ENCODE data around the gene EVI5L. TPM values are rescaled to one million over a fixed set of nuclear protein-coding genes. Genes with fewer than 3 reads are reported as not detected.

Gene EVI5L
- total RNA-seq, 4 donors from 2014 or later = 8.3 to 15.5 (median 11.9) TPM

DNA sequence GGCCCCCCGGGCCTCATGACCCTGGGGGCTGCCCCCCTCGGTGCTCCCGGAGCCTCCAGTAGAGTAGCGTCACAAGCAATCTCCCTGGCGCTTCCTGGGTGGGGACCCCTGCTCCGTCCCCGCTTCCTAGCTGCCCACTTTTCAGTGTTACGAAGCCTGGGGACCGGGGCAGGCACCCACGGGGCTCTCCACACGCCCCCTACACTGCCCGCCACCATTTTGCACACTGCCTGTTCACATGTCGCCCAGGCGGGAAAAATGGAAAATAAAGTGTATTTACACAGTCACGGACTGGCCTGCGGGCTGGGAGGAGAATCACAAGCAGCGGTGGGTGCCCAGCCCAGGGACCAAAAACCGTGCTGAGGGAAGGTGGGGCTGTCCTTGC is 34.7 kb downstream of the EVI5L start:
- TF ChIP-seq POLR2A (IDR thresholded peaks at IDR 0.05) = no peak
- TF ChIP-seq, protein P1, sequence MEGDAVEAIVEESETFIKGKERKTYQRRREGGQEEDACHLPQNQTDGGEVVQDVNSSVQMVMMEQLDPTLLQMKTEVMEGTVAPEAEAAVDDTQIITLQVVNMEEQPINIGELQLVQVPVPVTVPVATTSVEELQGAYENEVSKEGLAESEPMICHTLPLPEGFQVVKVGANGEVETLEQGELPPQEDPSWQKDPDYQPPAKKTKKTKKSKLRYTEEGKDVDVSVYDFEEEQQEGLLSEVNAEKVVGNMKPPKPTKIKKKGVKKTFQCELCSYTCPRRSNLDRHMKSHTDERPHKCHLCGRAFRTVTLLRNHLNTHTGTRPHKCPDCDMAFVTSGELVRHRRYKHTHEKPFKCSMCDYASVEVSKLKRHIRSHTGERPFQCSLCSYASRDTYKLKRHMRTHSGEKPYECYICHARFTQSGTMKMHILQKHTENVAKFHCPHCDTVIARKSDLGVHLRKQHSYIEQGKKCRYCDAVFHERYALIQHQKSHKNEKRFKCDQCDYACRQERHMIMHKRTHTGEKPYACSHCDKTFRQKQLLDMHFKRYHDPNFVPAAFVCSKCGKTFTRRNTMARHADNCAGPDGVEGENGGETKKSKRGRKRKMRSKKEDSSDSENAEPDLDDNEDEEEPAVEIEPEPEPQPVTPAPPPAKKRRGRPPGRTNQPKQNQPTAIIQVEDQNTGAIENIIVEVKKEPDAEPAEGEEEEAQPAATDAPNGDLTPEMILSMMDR (IDR thresholded peaks at IDR 0.05) = no peak
- 56 to 60% methylated on average over 9 to 10 of the region's 18 CpGs for WGBS, 2 donors
- intact Hi-C loops (cut with DNase I) = no loop called here
- Histone ChIP-seq H3K27me3 (peaks cover 0 to 88% (median 0%) of the 10 kb centered on the region in 4 donors), H3K27ac (no peak overlapping the region), H3K9me3 (no peaks in the 10 kb centered on the region), H3K36me3 (peaks cover 0 to 14% (median 0%) of the 10 kb centered on the region in 3 donors), H3K4me3 (no peak overlapping the region), H3K4me1 (peaks cover 21 to 75% (median 29%) of the 10 kb centered on the region in 3 donors)
- DNase-seq = no peak

DNA sequence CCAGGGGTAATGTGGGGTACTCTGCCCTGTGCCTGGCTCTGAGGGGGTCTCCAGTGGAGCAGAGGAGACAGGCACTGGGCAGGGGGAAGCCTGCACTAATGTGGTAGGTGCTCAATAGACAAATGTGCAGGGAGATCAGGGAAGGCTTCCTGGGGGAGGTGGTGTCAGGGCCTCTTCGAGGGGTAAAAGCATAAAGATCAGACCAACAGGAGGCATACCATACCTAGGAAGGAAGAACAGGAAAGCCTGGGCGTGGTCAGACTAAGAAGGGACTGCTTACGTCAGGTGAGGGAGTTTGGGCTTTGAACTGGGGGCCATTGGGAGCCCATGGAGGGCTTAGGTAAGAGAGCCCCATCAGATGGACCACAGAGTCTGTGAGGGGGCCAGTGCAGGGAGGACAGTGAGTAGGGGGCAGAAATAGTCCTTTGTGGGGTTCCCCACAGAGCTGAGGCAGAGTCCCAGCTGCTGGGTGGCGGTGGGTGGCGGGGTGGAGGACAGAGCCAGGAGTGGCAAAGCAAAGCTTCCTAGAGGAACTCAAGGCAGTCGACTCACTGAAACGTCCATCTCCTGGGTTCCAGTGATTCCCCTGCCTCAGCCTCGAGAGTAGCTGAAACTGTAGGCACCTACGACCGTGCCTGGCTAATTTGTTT is 35.4 kb downstream of the EVI5L start:
- DNase-seq = no peak
- 40 to 41% methylated on average over 10 of the region's 10 CpGs for WGBS, 2 donors
- peaks cover 24 to 82% (median 33%) of the 10 kb centered on the region in 3 donors for H3K4me1 ChIP-seq
- intact Hi-C loops (cut with DNase I) = no loop called here
- peaks cover 0 to 7% (median 0%) of the 10 kb centered on the region in 3 donors for H3K36me3 ChIP-seq
- H3K9me3 ChIP-seq = no peaks in the 10 kb centered on the region
- no peak for TF ChIP-seq POLR2A (IDR thresholded peaks at IDR 0.05)
- no peak overlapping the region for H3K27ac ChIP-seq
- H3K27me3 ChIP-seq = peaks cover 0 to 81% (median 0%) of the 10 kb centered on the region in 4 donors
- no peak overlapping the region for H3K4me3 ChIP-seq

- peak overlapping the region in 1 of 4 donors; percentile 13 for H3K27ac ChIP-seq
- H3K4me3 ChIP-seq = no peak overlapping the region
- 27 to 36% methylated on average over 4 to 5 of the region's 12 CpGs for WGBS, 2 donors
- no peaks in the 10 kb centered on the region for H3K9me3 ChIP-seq
- intact Hi-C loops (cut with DNase I) = no loop called here
- H3K4me1 ChIP-seq = peaks cover 27 to 88% (median 39%) of the 10 kb centered on the region in 3 donors
- TF ChIP-seq, protein P1 (IDR thresholded peaks at IDR 0.05) = no peak
- H3K36me3 ChIP-seq = no peaks in the 10 kb centered on the region
- no peak for DNase-seq
- peaks cover 0 to 69% (median 0%) of the 10 kb centered on the region in 4 donors for H3K27me3 ChIP-seq
These were observed 36.5 kb downstream of the EVI5L start for GRCh38 chr19:7866399-7867091.

DNA sequence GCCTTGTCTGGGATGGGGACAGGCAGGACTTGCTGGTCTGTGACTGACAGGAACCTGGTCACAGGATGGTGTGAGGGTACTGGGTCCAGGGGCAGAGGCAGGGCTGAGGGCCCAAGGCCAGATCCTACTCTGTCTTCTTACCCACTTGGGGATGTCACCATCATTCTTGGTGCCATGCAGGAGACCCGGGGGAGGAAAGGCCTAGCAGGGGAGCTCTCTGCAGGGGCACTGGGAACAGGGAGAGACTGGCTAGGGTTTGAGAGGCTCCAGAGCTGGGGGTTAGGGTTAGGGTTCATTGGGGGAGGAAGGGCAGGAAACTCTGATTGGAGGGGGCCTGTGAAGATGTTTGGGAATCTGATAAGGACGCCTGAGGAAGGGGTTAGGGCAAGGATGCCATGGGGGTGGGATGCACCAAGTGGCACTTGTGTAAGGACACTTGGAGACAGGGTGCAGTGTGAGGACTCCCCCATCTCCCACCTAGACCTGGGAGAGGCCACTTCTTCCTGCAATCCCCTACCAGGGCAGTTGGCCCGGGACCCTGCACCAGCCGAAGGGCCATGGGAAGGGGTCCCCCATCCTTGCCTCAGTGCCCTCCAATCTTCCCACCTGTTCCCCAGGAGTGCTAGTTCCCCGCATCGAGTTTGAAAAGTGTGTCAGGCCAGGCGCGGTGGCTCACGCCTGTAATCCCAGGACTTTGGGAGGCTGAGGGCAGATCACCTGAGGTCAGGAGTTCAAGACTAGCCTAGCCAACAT is 37.2 kb downstream of the EVI5L start:
- Histone ChIP-seq H3K36me3 (no peaks in the 10 kb centered on the region), H3K27ac (no peak overlapping the region), H3K27me3 (peaks cover 0 to 67% (median 1%) of the 10 kb centered on the region in 4 donors), H3K4me1 (peaks cover 26 to 88% (median 38%) of the 10 kb centered on the region in 3 donors), H3K4me3 (no peak overlapping the region), H3K9me3 (no peaks in the 10 kb centered on the region)
- intact Hi-C loops (cut with DNase I) = no loop called here
- TF ChIP-seq POLR2A (IDR thresholded peaks at IDR 0.05) = no peak
- no peak for DNase-seq
- 69 to 91% methylated on average over 3 to 7 of the region's 9 CpGs for WGBS, 2 donors

- DNase-seq = no peak
- intact Hi-C loops (cut with DNase I) = no loop called here
- H3K4me3 ChIP-seq = peak overlapping the region; percentile 39 to 64 (median 52)
- peak overlapping the region; percentile 61 to 86 (median 82) for H3K27ac ChIP-seq
- whole genome bisulfite sequencing, 2 donors = 7 to 15% methylated on average over 3 to 16 of the region's 21 CpGs
- no peaks in the 10 kb centered on the region for H3K36me3 ChIP-seq
- peaks cover 25 to 88% (median 31%) of the 10 kb centered on the region in 3 donors for H3K4me1 ChIP-seq
- peaks cover 7 to 68% (median 10%) of the 10 kb centered on the region in 4 donors for H3K27me3 ChIP-seq
- no peak for TF ChIP-seq POLR2A (IDR thresholded peaks at IDR 0.05)
- TF ChIP-seq, protein P1 (IDR thresholded peaks at IDR 0.05) = no peak
- H3K9me3 ChIP-seq = no peaks in the 10 kb centered on the region
These were observed 38.3 kb downstream of the EVI5L start for GRCh38 chr19:7868326-7868670.
